Vein endothelial cell (primary cell): Measurements from ENCODE around the gene VNN1. TPM values are rescaled to one million over a fixed set of nuclear protein-coding genes. Genes with fewer than 3 reads are reported as not detected.

Experiments used
- total RNA-seq: library from RNA; depleted of rRNA; stranded (reverse); fragments of >200 nt; gene quantifications from 2 replicates; pipeline ENCODE4 v1.2.3, GENCODE V29; 2012

Gene VNN1, protein sequence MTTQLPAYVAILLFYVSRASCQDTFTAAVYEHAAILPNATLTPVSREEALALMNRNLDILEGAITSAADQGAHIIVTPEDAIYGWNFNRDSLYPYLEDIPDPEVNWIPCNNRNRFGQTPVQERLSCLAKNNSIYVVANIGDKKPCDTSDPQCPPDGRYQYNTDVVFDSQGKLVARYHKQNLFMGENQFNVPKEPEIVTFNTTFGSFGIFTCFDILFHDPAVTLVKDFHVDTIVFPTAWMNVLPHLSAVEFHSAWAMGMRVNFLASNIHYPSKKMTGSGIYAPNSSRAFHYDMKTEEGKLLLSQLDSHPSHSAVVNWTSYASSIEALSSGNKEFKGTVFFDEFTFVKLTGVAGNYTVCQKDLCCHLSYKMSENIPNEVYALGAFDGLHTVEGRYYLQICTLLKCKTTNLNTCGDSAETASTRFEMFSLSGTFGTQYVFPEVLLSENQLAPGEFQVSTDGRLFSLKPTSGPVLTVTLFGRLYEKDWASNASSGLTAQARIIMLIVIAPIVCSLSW
- 0.29 TPM in 1 of 2 replicates, not detected in the other for total RNA-seq

DNA sequence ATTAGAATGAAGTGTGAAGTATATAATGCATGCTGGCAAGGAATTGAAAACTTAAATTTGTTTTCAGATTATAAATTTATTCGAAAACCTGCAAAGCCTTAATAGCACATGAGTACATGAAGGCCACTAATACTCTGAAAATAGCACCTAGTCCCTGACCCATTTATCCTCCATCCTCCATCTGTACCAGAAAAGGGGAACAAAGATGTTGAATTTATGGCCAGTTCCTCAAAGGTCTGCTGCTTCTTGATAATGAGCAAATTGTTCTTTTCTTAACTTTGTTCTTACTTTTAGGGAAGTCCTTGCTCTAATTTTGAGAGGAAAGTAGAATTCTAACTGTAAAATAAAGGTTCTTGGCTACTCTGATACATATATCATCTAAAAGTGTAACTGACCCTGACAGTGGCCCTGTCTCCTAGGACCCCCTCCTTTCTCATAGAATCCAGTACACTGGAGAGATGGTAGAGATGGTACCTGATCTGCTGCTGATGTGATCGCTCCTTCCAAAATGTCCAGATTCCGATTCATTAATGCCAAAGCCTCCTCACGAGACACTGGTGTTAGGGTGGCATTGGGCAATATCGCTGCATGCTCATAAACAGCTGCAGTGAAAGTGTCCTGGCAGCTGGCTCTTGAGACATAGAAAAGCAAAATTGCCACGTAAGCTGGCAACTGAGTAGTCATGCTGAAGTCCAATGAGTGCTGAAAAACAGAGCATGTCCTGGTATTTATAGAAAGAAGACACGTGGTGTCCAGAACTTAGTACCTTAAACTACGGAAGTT is at the start of gene VNN1:
TSS of gene VNN1 (minus strand) at position 704 of the 783 bp plus-strand sequence. CDS start at position 684, 20 bp downstream.

DNA sequence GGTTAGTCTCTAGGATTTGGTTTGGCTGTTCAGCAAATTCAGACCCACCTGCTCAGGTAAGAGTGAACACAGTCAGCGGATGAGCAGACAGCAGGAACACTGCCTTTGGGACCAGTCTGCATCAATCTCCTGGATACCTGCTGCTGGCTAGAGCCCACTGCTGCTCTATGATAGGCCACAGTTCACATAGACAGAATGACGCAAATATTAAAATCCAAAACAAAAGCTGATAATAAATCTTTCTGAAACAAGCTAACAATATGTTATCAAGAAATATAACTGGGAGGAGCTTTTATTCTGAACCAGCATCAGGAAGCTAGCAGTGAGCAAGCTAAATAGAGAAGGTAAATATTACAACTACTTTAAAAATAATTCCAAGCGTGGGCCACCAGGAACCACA is 54.8 kb downstream of the VNN1 start, which contains the start of gene TAAR1:
TSS of gene TAAR1 (minus strand) at position 101 of the 400 bp plus-strand sequence. CDS start 13,179 bp downstream, outside the sequence.

Other genes with a start within 250 kb of the VNN1 start
- 26.8 and 47.7 TPM in 2 replicates for gene STX7, start 200.9 kb downstream of the VNN1 start, total RNA-seq
- gene TAAR9, start 175.8 kb downstream of the VNN1 start, total RNA-seq, result not detected in 2 replicates
- not detected in 2 replicates for gene TAAR8, start 161.4 kb downstream of the VNN1 start, total RNA-seq
- gene TAAR6, start 143.7 kb downstream of the VNN1 start, total RNA-seq, result not detected in 2 replicates
- gene TAAR5, start 124.3 kb downstream of the VNN1 start, total RNA-seq, result not detected in 2 replicates
- not detected in 2 replicates for gene TAAR2, start 89.8 kb downstream of the VNN1 start, total RNA-seq
- gene TAAR1, start 54.9 kb downstream of the VNN1 start, total RNA-seq, result not detected in 2 replicates
- gene VNN2, start 43.8 kb upstream of the VNN1 start, total RNA-seq, result not detected in 2 replicates
- gene SLC18B1, start 84.6 kb upstream of the VNN1 start, total RNA-seq, result 7.8 and 11.8 TPM in 2 replicates
- gene RPS12, start 100.5 kb upstream of the VNN1 start, total RNA-seq, result 984 and 1,128 TPM in 2 replicates